Fibroblast of mammary gland (primary cell): ENCODE results near the gene KCNJ5.
A peak's percentile ranks its signal among the peaks of the same experiment; 100 is the strongest.

Source experiments
- DNase-seq: peaks from one replicate; pipeline ENCODE4 v3.0.0-alpha.2; 2010; ENCODE audit warnings: low read depth
- H3K4me3 ChIP-seq: 2 replicates; pipeline ENCODE4 v1.5.1; 2011; ENCODE audit warnings: low read depth, mild to moderate bottlenecking, low read length, moderate library complexity; ENCODE audit not compliant: control insufficient read depth
- CTCF ChIP-seq: conservative IDR thresholded peaks from 2 replicates; pipeline ENCODE4 v1.5.1; 2011; ENCODE audit warnings: low read depth, low read length, inconsistent platforms; ENCODE audit not compliant: control insufficient read depth, insufficient read depth

Gene KCNJ5

GRCh38 chr11:128928400-128928799, 37.2 kb downstream of the KCNJ5 start:
- no peak for TF ChIP-seq CTCF
- DNase-seq, result no peak
- no peak overlapping the region for H3K4me3 ChIP-seq

GRCh38 chr11:128929468-128929867, 38.3 kb downstream of the KCNJ5 start:
- no peak for TF ChIP-seq CTCF
- DNase-seq, result no peak
- no peak overlapping the region for H3K4me3 ChIP-seq

- no peak overlapping the region for H3K4me3 ChIP-seq
- DNase-seq, result peak; percentile 35
- no peak for TF ChIP-seq CTCF
Observed at GRCh38 chr11:128929991-128930390, 38.8 kb downstream of the KCNJ5 start.

GRCh38 chr11:128931066-128931465, 39.9 kb downstream of the KCNJ5 start:
- no peak for TF ChIP-seq CTCF
- no peak overlapping the region for H3K4me3 ChIP-seq
- DNase-seq, result no peak

GRCh38 chr11:128931668-128932067, 40.5 kb downstream of the KCNJ5 start:
- no peak for TF ChIP-seq CTCF
- no peak for DNase-seq
- H3K4me3 ChIP-seq, result no peak overlapping the region

- no peak for DNase-seq
- H3K4me3 ChIP-seq, result no peak overlapping the region
- no peak for TF ChIP-seq CTCF
Observed at GRCh38 chr11:128933481-128934178, 42.5 kb downstream of the KCNJ5 start.

- H3K4me3 ChIP-seq, result no peak overlapping the region
- no peak for TF ChIP-seq CTCF
- DNase-seq, result no peak
Observed at GRCh38 chr11:128934351-128934750, 43.2 kb downstream of the KCNJ5 start.
